OCI-LY7 (cell line): Measurements from ENCODE around the gene TNFRSF8. TPM values are rescaled to one million over a fixed set of nuclear protein-coding genes. Genes with fewer than 3 reads are reported as not detected.

Source experiments
- BruUV-seq: library from RNA; stranded (reverse); fragments of 400-500 nt; replicated peaks from 2 replicates; lab custom pipeline; 2021; lab: Mats Ljungman, UMichigan
- CTCF ChIA-PET: fragments of 300-600 bp; sonication (Branson Sonifier 250); formaldehyde crosslinking; loops from one replicate; lab custom pipeline; 2022; ENCODE audit warnings: antibody characterized with exemption; ENCODE audit not compliant: unreplicated experiment; lab: Charles Lee
- POLR2A ChIA-PET: fragments of 300-600 bp; sonication (Branson Sonifier 250); formaldehyde crosslinking; loops from one replicate; lab custom pipeline; 2022; ENCODE audit warnings: antibody characterized with exemption; lab: Charles Lee
- DNase-seq: peaks from one replicate; pipeline ENCODE4 v3.0.0-alpha.2; 2015; ENCODE audit warnings: low spot score
- H2AFZ ChIP-seq: fragments of 200-600 bp; sonication (generic), shearing (Covaris generic); 2 replicates; pipeline ENCODE4 v1.6.1; 2014; ENCODE audit warnings: mild to moderate bottlenecking, antibody characterized with exemption, low read length, moderate library complexity
- H3K27ac ChIP-seq: fragments of 200-600 bp; sonication (generic); 2 replicates; pipeline ENCODE4 v1.5.1; 2014; ENCODE audit warnings: mixed run types, low read depth, mild to moderate bottlenecking, moderate library complexity, low read length, inconsistent platforms; ENCODE audit not compliant: poor library complexity, severe bottlenecking
- H3K36me3 ChIP-seq: fragments of 200-600 bp; sonication (generic); 2 replicates; pipeline ENCODE4 v1.6.1; 2014; ENCODE audit warnings: mild to moderate bottlenecking, antibody characterized with exemption, low read length, moderate library complexity, mixed read lengths; ENCODE audit not compliant: insufficient read depth
- H3K4me1 ChIP-seq: fragments of 200-600 bp; sonication (generic); 2 replicates; pipeline ENCODE4 v1.5.1; 2014; ENCODE audit warnings: mild to moderate bottlenecking, low read length; ENCODE audit not compliant: insufficient read depth, poor library complexity, severe bottlenecking
- H3K4me2 ChIP-seq: fragments of 200-600 bp; sonication (generic); 2 replicates; pipeline ENCODE4 v1.6.1; 2014; ENCODE audit warnings: mild to moderate bottlenecking, low read length
- H3K4me3 ChIP-seq: fragments of 200-600 bp; sonication (generic); 2 replicates; pipeline ENCODE4 v1.5.1; 2014; ENCODE audit warnings: mild to moderate bottlenecking, low read depth, low read length; ENCODE audit not compliant: poor library complexity, severe bottlenecking
- H3K79me2 ChIP-seq: fragments of 200-600 bp; sonication (generic); 2 replicates; pipeline ENCODE4 v1.6.1; 2016; ENCODE audit warnings: low read depth, mild to moderate bottlenecking, low read length, moderate library complexity, mixed read lengths; ENCODE audit not compliant: insufficient read depth
- H3K9me2 ChIP-seq: fragments of 200-600 bp; sonication (generic); 2 replicates; pipeline ENCODE4 v1.6.1; 2016; ENCODE audit warnings: mild to moderate bottlenecking, low read length, mixed read lengths; ENCODE audit not compliant: insufficient read depth
- H3K9me3 ChIP-seq: fragments of 200-600 bp; sonication (generic); 2 replicates; pipeline ENCODE4 v1.6.1; 2014; ENCODE audit warnings: mild to moderate bottlenecking, mixed run types, low read length, mixed read lengths
- H4K20me1 ChIP-seq: fragments of 200-600 bp; sonication (generic); 2 replicates; pipeline ENCODE4 v1.6.1; 2014; ENCODE audit warnings: mild to moderate bottlenecking, antibody characterized with exemption, low read length, moderate library complexity, mixed read lengths; ENCODE audit not compliant: insufficient read depth
- CTCF ChIP-seq: fragments of 200-600 bp; sonication (generic); conservative IDR thresholded peaks from 2 replicates; pipeline ENCODE4 v1.5.1; 2014; ENCODE audit warnings: mild to moderate bottlenecking, antibody characterized with exemption, low read length, moderate library complexity, mixed read lengths
- EZH2phosphoT487 ChIP-seq: fragments of 200-600 bp; sonication (generic); IDR thresholded peaks from 2 replicates; pipeline ENCODE4 v1.6.1; 2018; ENCODE audit warnings: low read depth, borderline replicate concordance, mild to moderate bottlenecking, mixed run types, antibody characterized with exemption, low read length, moderate library complexity, mixed read lengths
- intact Hi-C: fragments of 100-400 bp; cut with micrococcal nuclease; formaldehyde crosslinking; loops from one replicate; pipeline ENCODE4 v1.10.0; 2022; ENCODE audit not compliant: unreplicated experiment
- total RNA-seq, 2 experiments: library from RNA; depleted of rRNA in 1 of 2; stranded (reverse); fragments of >200 nt in 1 of 2; shearing (Covaris generic) in 1 of 2; gene quantifications; 2 replicates each; pipeline ENCODE4 v1.2.3, GENCODE V29; 2014 to 2022

Gene TNFRSF8
- total RNA-seq, 2 experiments from 2014 or later, result 0.29 TPM; not detected in 1

- H3K9me3 ChIP-seq, result no peaks in the 10 kb centered on the region
- H4K20me1 ChIP-seq, result no peaks in the 10 kb centered on the region
- peak overlapping the region; percentile 11 for H3K27ac ChIP-seq
- H3K4me1 ChIP-seq, result peaks cover 7% of the 10 kb centered on the region
- H3K79me2 ChIP-seq, result peaks cover 8% of the 10 kb centered on the region; the same call in 1 of the 2 replicates
- BruUV-seq, result no TSS peak
- H3K9me2 ChIP-seq, result no peaks in the 10 kb centered on the region
- TF ChIP-seq EZH2phosphoT487 (no peak), CTCF (no peak)
- H3K36me3 ChIP-seq, result peaks cover 26% of the 10 kb centered on the region
- no peak for DNase-seq
- CTCF ChIA-PET, result interaction anchor here (1.5 kb wide), 1 partner anchor 15 kb away, joined by 4 read pairs; no protein-coding TSS in a partner anchor
- intact Hi-C loops, result loop anchor here (1.0 to 2.0 kb wide), 2 partner anchors 20 to 111 kb away; no protein-coding TSS in a partner anchor
- POLR2A ChIA-PET, result interaction anchor here (0.6 to 3.7 kb wide), 10 partner anchors 9 to 123 kb away, joined by 3 to 35 read pairs (median 6); no protein-coding TSS in a partner anchor
- peak overlapping the region; percentile 77 for H3K4me3 ChIP-seq
- peak overlapping the region; percentile 90 for H3K4me2 ChIP-seq
- peak overlapping the region; percentile 24; the same call in 1 of the 2 replicates for H2AFZ ChIP-seq
Measured at GRCh38 chr1:12019858-12020509, 43.1 kb upstream of the TNFRSF8 start.

- CTCF ChIA-PET, result no interaction called here
Measured at GRCh38 chr1:12021616-12022015, 41.5 kb upstream of the TNFRSF8 start.

More at GRCh38 chr1:12021616-12022015, 41.5 kb upstream of the TNFRSF8 start:
- peaks cover 8% of the 10 kb centered on the region; the same call in 1 of the 2 replicates for H3K79me2 ChIP-seq
- TF ChIP-seq CTCF, result no peak
- TF ChIP-seq EZH2phosphoT487, result no peak
- no peak overlapping the region for H3K27ac ChIP-seq
- no peaks in the 10 kb centered on the region for H3K9me2 ChIP-seq
- H2AFZ ChIP-seq, result no peak overlapping the region
- DNase-seq, result no peak
- intact Hi-C loops, result no loop called here
- H3K36me3 ChIP-seq, result peaks cover 36% of the 10 kb centered on the region
- no peaks in the 10 kb centered on the region for H4K20me1 ChIP-seq
- H3K4me2 ChIP-seq, result no peak overlapping the region
- BruUV-seq, result TSS peak; percentile 49
- peaks cover 7% of the 10 kb centered on the region for H3K4me1 ChIP-seq
- H3K4me3 ChIP-seq, result no peak overlapping the region
- no peaks in the 10 kb centered on the region for H3K9me3 ChIP-seq
- POLR2A ChIA-PET, result interaction anchor here (3.7 kb wide), 1 partner anchor 17 kb away, joined by 35 read pairs; no protein-coding TSS in a partner anchor
